ENCODE results near the gene ZNF808.
"Not testable (repeated sequence)": the region's sequence is repeated elsewhere in the genome, so short reads cannot be mapped to it uniquely, and the experiment has no call there.

Gene ZNF808

DNA sequence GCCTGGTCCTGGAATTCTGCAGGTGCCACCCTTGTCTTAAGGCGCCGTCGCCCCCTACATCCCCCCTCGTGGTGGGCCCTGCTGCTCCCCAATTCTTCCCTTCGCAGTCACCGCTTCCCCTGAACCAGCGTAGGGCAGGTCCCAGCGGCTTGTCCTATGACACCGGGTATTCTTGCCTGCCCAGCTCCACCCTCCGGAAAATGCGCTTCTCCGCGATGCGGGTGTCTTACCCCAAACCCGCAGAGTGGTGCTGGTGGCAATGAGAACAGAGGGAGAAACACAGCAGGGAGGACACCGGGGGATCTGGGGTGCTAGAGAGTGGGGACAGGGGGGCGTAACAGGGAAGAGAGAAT lies 9.0 kb downstream of the ZNF808 start:
- DNase-seq (ENCODE audit: low read depth) = peak; percentile 30

DNA sequence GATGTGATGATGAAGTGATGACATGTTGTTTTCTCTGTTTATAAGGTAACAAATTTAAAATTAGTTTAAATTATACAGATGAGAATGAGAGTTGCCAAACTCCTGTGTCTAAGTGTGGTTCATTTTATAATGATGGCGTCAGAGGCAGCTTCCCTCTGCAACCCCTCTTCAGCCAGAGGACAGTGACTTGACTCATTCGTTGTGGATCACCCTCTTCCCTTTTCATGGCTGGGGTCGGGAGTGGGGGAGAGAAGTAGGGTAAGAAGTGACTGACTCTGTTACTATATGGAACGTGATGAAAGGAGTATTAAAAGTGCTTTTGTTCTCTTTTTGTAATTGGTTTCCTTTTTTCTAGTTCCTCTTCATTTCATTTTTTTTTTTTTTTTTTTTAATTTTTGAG lies 11.3 kb downstream of the ZNF808 start:
- not testable (repeated sequence) for DNase-seq (ENCODE audit: low read depth)

DNA sequence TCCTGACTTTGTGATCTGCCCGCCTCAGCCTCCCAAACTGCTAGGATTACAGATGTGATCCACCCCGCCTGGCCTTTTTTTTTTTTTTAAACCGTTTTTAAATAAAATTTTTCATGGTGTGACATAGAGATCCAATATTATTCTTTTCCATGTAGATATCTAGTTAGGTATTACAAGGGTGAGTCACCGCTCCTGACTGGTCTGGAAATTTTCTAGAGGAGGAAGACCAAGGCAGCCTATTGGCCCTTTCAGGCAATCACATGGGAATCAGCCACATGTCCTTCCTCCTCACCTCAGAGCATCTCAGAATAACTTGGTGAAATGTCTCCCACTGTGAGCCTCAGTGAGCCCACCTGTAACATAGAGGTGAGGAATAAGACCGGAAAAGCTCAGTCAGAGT lies 13.7 kb downstream of the ZNF808 start:
- peak; percentile 31 for DNase-seq (ENCODE audit: low read depth)

DNA sequence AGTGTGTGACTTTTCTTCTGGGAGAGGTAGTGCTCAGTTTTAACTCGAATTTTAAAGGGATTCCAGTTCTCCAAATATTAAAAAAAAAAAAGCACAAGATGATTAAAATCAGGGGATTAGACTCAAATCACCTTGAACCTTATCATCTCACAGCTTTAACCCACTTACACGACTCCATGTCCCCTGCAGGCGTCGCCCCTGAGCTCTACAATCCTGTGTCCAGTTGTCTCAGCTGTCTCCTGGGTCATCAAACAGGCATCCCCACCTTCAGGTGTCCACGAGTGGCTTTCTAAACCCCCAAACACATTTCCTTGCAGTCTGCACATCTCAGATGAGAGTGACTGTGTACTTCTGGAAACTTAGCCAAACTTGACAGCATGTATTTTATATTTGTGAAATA lies 14.1 kb downstream of the ZNF808 start:
- DNase-seq (ENCODE audit: low read depth) = no peak

DNA sequence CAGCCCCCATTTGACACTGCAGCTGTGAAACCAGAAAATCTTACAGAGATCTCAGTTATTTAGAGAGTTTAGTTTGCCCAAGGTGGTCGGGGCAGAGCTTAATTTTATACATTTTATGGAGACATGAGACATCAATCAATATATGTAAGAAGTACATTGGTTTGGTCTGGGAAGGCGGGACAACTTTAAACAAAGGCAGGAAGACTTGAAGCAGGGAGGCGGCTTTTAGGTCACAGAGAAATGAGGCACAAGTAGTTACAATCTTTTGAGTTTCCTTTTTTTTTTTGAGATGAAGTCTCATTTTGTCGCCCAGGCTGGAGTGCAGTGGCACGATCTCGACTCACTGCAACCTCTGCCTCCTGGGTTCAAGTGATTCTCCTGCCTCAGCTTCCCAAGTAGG lies 15.1 kb downstream of the ZNF808 start:
- DNase-seq (ENCODE audit: low read depth) = not testable (repeated sequence)

DNA sequence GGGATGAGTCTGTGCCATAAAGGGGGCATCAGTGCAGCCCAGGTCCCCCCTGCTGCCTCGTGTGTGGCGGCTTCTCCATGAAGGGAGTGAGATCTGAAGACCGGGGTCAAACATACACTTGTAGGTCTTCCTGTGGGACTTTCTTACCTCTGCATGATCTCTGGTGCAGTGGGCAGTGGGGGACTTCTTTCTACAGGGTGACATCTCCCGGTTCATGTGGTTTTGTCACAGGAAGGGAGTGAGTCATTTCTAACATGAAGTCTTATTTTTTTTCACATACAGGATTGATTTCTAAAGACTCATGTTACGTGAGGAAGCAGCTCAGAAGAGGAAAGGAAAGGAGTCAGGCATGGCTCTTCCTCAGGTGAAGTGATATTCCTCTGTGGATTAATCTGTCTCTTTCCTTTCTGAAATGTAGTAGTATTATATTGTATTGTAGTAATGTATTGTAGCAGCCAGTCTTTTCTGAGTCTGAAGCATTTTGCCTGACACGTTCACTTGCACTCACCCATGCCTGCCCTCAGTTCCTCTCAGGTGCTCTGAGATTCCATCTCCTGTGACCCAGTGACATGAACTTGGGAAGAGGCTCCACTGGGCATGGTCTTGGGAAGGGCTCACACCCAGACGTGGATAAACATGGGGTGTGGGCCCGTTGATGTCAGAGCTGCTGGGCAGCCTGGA lies 15.7 kb downstream of the ZNF808 start:
- DNase-seq (ENCODE audit: low read depth) = peak; percentile 39

DNA sequence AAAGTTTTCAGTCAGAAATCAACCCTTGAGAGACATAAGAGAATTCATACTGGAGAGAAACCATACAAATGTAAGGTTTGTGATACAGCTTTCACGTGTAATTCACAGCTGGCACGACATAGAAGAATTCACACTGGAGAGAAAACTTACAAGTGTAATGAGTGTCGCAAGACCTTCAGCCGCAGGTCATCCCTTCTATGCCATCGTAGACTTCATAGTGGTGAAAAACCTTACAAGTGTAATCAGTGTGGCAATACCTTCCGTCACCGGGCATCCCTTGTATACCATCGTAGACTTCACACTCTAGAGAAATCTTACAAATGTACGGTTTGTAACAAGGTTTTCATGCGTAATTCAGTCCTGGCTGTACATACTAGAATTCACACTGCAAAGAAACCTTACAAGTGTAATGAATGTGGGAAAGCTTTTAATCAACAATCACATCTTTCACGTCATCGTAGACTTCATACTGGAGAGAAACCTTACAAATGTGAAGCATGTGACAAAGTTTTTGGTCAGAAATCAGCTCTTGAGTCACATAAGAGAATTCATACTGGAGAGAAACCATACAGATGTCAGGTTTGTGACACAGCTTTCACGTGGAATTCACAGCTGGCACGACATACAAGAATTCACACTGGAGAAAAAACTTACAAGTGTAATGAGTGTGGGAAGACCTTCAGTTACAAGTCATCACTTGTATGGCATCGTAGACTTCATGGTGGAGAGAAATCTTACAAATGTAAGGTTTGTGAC lies 26.9 kb downstream of the ZNF808 start:
- DNase-seq (ENCODE audit: low read depth) = no peak

DNA sequence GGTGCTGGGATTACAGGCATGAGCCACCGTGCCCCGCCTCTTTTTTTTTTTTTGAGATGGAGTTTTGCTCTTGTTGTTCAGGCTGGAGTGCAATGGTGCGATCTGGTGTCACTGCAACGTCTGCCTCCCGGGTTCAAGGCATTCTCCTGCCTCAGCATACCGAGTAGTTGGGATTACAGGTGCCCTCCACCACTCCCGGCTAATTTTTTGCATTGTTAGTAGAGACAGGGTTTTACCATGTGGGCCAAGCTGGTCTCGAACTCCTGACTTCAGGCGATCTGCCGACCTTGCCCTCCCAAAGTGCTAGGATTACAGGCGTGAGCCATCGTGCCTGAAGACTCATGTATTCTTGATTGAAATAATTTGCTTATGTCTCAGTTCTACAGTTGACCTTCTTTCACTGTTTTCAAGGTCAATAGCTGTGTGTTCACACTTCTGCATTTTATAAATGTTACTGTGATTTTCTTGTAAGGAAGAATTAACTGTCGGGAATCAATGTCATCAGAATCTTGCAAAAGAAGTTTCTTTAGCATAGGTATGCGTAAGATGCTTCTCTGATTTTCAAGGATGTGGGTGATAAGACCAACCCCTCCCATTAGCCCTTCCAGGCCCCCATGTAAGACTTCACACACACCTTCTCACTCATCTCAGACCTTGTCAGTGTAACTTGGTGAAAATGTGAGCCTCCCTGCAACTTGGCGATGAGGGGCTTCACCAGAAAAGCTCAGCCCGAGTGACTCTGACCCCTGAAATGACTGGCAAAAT lies 29.9 kb downstream of the ZNF808 start:
- DNase-seq (ENCODE audit: low read depth) = no peak

DNA sequence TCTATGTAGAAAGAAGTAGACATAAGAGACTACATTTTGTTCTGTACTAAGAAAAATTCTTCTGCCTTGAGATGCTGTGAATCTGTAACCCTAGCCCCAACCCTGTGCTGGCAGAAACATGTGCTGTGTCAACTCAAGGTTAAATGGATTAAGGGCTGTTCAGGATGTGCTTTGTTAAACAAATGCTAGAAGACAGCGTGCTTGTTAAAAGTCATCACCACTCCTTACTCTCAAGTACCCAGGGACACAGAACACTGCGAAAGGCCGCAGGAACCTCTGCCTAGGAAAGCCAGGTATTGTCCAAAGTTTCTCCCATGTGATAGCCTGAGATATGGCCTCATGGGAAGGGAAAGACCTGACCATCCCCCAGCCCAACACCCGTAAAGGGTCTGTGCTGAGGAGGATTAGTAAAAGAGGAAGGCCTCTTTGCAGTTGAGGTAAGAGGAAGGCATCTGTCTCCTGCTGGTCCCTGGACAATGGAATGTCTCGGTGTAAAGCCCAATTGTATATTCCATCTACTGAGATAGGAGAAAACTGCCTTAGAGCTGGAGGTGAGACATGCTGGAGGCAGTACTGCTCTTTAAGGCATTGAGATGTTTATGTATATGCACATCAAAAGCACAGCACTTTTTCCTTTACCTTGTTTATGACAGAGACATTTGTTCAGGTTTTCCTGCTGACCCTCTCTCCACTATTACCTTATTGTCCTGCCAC lies 31.4 kb downstream of the ZNF808 start:
- DNase-seq (ENCODE audit: low read depth) = peak; percentile 37

DNA sequence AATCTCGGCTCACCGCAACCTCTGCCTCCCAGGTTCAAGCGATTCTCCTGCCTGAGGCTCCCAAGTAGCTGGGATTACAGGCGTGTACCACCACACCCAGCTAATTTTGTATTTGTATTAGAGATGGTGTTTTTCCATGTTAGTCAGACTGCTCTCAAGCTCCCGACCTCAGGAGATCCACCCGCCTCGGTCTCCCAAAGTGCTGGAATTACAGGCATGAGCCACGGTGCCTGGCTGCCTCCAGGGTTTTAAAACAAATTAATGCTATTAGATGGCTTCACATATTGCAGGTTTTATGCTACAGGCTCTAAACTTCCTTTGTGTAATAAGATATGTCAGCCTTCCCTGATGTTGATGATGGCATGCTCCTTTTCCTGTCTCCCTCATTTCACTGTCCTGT lies 34.1 kb downstream of the ZNF808 start:
- DNase-seq (ENCODE audit: low read depth) = not testable (repeated sequence)

DNA sequence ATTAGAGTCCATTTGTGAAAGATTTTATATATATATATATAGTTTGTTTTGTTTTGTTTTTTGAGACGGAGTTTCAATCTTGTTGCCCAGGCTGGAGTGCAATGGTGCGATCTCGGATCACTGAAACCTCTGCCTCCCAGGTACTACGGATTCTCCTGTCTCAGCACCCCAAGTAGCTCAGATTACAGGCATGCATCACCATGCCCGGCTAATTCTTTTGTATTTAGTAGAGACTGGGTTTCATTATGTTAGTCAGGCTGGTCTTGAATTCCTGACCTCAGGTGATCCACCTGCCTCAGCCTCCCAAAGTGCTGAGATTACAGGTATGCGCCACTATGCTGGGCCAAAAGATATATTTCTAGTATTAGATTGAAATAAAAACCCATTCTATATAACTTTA lies 38.7 kb downstream of the ZNF808 start:
- no peak for DNase-seq (ENCODE audit: low read depth)

DNA sequence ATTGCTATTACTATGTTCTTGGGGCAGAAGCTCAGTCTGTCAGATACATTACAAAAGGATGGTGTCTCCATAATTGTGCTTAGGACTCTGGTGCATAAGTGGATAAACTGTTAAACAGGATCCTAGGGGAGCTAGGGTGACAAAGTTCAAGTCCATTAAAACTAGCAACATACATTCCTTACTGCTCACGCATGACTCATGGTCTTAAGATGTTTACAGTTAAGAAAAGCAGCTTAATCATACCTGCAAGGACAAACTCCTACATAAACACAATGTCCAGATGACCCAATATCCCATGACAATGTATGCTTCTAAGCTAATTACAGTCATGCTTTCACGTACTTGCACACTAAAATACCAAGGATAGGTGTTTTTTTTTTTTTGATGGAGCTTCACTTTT lies 39.1 kb downstream of the ZNF808 start:
- peak; percentile 89 for DNase-seq (ENCODE audit: low read depth)

DNA sequence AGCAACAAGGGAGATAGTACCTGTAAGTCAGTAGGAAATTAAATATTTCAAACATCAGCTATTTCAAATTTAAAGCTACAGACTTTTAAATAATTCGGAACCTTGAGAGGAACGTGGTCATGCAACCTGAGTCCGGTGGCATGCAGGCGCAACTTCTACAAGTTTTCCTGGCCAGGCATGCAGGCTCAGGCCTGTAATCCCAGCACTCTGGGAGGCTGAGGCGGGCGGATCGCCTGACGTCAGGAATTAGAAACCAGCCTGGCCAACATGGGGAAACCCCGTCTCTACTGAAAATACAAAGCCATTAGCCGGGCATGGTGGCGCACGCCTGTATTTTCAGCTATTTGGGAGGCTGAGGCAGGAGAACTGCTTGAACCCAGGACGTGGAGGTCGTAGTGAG lies 40.5 kb downstream of the ZNF808 start:
- DNase-seq (ENCODE audit: low read depth) = no peak

DNA sequence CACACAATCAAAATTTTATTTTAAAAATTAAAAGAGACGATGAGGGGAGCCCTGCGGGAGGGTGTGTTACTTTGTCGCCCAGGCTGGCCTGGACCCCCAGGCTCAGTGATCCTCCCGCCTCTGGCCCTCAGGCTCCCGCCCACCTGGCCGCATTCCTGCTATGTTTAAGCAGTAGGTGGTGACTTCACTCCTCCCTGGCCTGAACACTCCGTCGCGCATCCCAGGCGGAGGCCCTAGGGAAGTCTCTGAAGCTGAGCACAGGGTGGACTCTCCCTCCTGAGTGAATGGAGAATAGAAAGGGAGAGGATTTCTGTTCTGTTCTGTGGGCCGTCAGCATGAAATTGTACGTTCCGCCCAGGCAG lies 42.2 kb downstream of the ZNF808 start:
- DNase-seq (ENCODE audit: low read depth) = peak; percentile 25

DNA sequence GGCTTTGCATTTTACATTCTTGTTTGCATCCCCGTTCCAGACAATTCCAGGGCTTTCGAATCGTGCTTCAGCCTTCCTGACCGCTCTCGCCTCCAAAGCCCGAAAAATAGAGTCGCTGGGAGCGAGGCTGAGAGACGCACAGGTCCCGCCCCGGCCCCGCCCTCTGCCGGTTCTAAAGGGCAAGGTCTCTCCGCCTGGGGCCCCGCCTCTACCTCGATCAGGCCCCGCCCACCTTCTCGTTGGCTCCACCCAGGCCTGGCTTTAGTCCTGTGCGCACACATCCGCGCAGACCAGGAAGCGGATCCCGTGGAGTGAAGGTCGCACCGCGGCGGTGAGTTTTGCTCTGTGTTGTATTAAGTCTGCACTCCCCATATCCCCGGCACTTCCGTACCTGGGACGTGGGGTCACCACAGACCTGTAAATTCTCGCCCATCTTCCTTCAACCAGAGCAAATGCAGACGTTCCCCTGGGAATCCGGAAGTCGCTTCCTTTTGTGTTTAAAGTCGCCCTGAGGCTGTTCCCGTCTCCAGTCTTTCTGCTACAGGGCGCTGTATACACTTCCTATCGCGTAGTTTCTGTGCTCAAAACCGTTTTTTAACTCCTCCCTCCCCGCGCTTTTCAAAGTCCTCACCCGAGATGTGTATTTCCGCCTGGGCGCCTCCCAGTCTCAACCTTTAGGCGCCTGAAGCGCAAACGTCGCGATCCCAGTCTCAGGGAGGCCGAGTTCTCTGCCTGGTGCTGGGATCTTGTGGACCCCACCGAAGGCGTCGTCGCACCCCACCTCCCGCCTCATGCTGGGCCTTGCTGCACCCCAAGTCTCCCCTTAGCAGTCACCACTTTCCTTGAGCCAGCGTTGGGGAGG lies 42.8 kb downstream of the ZNF808 start, which contains the start of gene ZNF701:
ZNF701 (plus strand) TSS at position 288 of the 862 bp plus-strand sequence. CDS start 3,861 bp downstream, outside the sequence.
- DNase-seq (ENCODE audit: low read depth) = peak; percentile 93

DNA sequence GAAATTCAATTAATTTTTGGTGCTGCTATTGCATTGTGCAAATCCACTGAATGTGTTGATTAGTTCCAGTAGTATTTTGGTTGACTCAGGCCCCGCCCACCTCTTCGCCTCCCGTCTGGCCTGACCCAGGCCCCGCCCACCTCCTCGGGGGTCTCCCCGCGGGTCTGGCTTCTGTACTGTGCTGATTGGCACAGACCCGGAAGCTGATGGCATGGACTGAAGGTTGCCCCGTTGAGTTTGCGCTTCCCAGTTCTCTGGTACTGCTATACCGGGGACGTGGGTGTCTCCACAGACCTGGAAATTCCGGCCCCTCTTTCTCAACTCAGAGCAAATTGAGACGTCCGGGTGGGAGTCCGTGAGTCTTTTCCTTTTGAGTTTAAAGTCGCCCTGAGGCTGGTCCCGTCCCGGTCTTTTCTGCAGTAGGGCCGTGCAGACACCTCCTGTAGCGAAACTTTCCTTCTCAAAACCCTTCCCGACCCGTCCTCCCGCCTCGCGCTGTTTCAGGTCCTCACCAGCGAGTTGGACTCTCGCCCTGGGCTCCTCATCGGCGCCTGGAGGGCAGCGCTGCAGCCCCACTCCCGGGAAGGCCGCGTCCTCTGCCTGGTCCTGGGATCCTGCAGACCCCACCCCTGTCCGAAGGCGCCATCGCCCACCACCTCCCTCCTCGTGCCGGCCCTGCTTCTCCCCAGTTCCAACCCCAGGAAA lies 57.4 kb downstream of the ZNF808 start:
- peak; percentile 34 for DNase-seq (ENCODE audit: low read depth)

DNA sequence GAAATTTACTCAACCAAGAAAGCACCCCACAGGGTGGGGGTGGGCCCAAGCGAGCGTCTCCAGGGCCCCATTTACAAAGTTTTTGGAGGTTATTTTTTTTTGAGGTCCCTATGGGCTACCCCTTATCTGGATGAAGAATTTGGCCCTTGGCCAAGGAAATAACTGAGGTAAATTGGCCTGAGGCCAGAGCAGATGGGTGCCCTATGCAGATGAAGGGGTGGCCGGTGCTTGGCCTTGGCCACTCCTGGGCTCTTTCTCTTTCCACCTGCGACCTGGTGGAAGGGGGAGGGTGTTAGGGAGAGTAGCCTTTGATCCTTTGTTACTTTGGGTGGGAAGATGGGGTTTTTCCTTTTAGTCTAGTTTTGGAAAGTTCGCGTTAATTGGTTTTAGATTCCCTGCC lies 58.1 kb downstream of the ZNF808 start:
- DNase-seq (ENCODE audit: low read depth) = no peak

DNA sequence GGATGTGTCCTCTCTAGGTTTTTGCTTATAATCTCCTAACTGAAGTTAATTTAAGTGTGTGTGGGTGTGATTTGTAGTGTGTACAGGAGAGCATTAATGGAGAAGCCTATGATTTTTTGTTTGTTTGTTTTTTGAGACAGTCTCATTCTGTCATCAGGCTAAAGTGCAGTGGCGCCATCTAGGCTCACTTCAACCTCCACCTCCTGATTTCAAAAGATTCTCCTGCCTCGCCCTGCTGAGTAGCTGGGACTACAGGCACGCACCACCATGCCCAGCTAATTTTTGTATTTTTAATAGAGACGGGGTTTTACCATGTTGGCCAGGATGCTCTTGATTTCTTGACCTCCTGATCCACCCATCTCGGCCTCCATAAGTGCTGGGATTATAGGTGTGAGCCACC lies 63.3 kb downstream of the ZNF808 start:
- no peak for DNase-seq (ENCODE audit: low read depth)

DNA sequence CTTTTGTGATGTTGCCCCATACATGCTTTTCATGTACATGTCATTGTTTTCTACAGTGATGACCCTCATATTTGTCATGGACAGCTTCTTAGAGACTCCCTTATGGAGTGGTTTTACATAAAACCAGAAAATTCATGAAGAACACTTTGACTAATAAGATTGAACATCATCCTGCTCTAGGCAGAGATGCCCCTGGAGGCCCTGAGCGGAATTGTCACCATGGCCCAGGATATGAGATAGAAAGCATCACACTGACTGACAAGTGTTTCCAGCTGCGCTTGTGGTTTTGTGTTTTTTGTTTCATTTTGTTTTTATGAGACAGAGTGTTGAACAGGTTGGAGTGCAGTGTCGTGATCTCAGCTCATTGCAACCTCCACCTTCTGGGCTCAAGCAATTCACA lies 64.8 kb downstream of the ZNF808 start:
- DNase-seq (ENCODE audit: low read depth) = no peak

DNA sequence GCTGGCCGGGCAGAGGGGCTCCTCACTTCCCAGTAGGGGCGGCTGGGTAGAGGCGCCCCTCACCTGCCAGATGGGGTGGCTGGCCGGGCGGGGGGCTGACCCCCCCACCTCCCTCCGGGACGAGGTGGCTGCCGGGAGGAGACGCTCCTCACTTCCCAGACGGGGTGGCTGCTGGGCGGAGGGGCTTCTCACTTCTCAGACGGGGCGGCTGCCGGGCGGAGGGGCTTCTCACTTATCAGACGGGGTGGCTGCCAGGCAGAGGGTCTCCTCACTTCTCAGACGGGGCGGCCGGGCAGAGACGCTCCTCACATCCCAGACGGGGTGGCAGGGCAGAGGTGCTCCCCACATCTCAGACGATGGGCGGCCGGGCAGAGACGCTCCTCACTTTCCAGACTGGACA lies 66.0 kb downstream of the ZNF808 start:
- not testable (repeated sequence) for DNase-seq (ENCODE audit: low read depth)

DNA sequence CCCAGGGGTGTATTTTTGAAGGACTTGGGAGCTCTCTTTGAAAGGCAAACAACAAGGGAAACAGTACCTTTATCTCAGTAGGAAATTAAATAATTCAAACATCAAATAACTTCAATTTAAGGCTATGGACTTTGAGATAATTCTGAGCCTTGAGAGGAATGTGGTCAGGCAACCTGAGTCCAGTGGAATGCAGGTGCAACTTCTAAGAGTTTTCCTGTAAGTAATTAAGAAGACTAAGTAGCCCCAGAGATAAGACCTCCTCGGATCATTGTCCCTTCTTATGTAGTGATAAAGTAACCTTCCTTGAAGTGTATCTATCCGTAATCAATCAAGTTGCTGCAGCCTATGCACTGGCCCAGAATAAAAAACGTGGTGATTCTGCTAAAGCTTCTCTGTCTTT lies 71.8 kb downstream of the ZNF808 start:
- DNase-seq (ENCODE audit: low read depth) = no peak

Data from iris pigment epithelial cell (primary cell).